Measurements from ENCODE around the gene TUBB6. TPM values are rescaled to one million over a fixed set of nuclear protein-coding genes. Genes with fewer than 3 reads are reported as not detected.

Gene TUBB6
- total and polyA plus RNA-seq, 2 of the 13 experiments (the other 11 are each of a cell fraction or from before 2014, with no cell fraction given): 9.9 to 28.6 TPM

DNA sequence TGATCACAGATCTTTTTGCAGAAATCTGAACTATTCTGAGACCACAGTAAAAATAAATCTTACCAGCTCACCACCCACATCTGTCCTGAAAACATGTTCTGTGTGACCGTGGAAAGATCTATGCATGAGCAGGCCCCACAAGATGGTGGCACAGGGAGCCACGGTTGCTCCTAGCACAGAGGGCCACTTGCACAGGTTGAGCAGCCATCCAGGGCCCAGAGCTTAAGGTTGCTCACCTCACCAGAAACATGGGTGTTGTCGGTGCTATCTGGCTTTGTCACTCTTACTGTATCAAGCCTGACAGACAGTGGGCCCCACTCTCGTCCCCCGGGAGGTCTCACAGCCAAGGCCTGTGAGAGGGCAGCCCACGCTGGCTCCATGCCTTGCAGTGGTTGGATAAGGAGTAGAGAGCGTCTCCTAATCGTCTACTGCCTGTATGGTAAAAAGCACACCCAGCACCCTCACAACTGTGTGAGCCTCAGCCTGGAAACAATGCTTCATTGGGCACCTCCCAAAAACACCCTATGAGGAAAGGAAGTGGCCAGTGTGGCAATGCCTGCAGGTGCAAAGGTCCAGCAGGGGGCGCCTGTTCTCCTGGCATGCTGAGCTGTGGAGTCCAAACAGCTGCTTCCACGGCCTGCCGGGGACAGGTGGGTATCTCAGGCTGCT, 19.6 kb downstream of the TUBB6 start (continued):
- TF ChIP-seq KDM5A (IDR thresholded peaks at IDR 0.05; ENCODE audit: borderline replicate concordance, low read length) (no peak), PATZ1 (CRISPR knock-in tag; IDR thresholded peaks at IDR 0.05) (no peak), HNRNPL (IDR thresholded peaks at IDR 0.05; ENCODE audit: low read depth, low read length) (0 out of 2 replicates have a peak, but pooled peaks have one; percentile 46), HMGXB4 (CRISPR knock-in tag; IDR thresholded peaks at IDR 0.05; ENCODE audit: borderline replicate concordance in 1 of 2, low read depth in 1 of 2) (peak; percentile 24 to 39; a peak in 2 of 4 replicates), FOXJ3 (CRISPR knock-in tag; IDR thresholded peaks at IDR 0.05; ENCODE audit: borderline replicate concordance) (no peak), AHR (CRISPR knock-in tag; IDR thresholded peaks at IDR 0.05) (0 out of 2 replicates have a peak, but pooled peaks have one; percentile 42), ZBTB21 (CRISPR knock-in tag; IDR thresholded peaks at IDR 0.05) (no peak), PLRG1 (conservative IDR thresholded peaks at IDR 0.05) (no peak), ELF3 (CRISPR knock-in tag; IDR thresholded peaks at IDR 0.05) (peak; percentile 31; the same call in 1 of the 2 replicates), SETDB1 (CRISPR knock-in tag; IDR thresholded peaks at IDR 0.05; ENCODE audit: borderline replicate concordance) (no peak), CEBPB (IDR thresholded peaks at IDR 0.05; ENCODE audit: borderline replicate concordance, low read depth, low read length) (peak; percentile 59), ZBTB38 (CRISPR knock-in tag; IDR thresholded peaks at IDR 0.05) (no peak), TFAP4 (IDR thresholded peaks at IDR 0.05; ENCODE audit: borderline replicate concordance, low read depth) (peak; percentile 77; the same call in 1 of the 2 replicates), HIC2 (CRISPR knock-in tag; IDR thresholded peaks at IDR 0.05; ENCODE audit: low read depth) (no peak), ZNF83 (CRISPR knock-in tag; IDR thresholded peaks at IDR 0.05; ENCODE audit: borderline replicate concordance) (no peak)
- TF ChIP-seq, protein P1, sequence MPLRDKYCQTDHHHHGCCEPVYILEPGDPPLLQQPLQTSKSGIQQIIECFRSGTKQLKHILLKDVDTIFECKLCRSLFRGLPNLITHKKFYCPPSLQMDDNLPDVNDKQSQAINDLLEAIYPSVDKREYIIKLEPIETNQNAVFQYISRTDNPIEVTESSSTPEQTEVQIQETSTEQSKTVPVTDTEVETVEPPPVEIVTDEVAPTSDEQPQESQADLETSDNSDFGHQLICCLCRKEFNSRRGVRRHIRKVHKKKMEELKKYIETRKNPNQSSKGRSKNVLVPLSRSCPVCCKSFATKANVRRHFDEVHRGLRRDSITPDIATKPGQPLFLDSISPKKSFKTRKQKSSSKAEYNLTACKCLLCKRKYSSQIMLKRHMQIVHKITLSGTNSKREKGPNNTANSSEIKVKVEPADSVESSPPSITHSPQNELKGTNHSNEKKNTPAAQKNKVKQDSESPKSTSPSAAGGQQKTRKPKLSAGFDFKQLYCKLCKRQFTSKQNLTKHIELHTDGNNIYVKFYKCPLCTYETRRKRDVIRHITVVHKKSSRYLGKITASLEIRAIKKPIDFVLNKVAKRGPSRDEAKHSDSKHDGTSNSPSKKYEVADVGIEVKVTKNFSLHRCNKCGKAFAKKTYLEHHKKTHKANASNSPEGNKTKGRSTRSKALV (CRISPR knock-in tag; IDR thresholded peaks at IDR 0.05): no peak
- TF ChIP-seq, protein P2, sequence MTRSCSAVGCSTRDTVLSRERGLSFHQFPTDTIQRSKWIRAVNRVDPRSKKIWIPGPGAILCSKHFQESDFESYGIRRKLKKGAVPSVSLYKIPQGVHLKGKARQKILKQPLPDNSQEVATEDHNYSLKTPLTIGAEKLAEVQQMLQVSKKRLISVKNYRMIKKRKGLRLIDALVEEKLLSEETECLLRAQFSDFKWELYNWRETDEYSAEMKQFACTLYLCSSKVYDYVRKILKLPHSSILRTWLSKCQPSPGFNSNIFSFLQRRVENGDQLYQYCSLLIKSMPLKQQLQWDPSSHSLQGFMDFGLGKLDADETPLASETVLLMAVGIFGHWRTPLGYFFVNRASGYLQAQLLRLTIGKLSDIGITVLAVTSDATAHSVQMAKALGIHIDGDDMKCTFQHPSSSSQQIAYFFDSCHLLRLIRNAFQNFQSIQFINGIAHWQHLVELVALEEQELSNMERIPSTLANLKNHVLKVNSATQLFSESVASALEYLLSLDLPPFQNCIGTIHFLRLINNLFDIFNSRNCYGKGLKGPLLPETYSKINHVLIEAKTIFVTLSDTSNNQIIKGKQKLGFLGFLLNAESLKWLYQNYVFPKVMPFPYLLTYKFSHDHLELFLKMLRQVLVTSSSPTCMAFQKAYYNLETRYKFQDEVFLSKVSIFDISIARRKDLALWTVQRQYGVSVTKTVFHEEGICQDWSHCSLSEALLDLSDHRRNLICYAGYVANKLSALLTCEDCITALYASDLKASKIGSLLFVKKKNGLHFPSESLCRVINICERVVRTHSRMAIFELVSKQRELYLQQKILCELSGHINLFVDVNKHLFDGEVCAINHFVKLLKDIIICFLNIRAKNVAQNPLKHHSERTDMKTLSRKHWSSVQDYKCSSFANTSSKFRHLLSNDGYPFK (CRISPR knock-in tag; IDR thresholded peaks at IDR 0.05; ENCODE audit: borderline replicate concordance): peak; percentile 58; the same call in 1 of the 2 replicates

Data from HepG2 (cell line).